ENCODE results near the gene ATRNL1.

ATRNL1 gene

DNA sequence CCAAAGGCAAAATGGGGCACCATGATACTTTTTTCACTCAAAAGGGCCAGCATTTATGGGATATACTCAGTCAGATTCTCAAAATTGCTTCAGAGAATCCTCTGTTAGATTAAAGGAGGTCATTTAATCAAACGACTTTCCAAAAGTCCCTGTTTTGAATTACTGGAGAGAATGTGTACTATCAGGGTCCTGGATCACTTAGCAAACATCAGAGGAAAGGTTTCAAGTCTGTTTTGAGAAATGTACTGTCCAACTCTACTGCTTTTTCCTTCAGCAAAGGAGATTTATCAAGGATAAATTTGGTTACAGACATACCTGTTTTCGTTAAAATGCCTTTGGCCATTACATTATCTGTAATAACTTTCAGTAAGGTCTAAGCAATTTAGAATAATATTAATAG, 838.9 kb downstream of the ATRNL1 start:
- H3K23ac ChIP-seq (ENCODE audit: low read length): no peak overlapping the region
- no peak overlapping the region for H4K8ac ChIP-seq (ENCODE audit: low read depth, low read length)
- H3K18ac ChIP-seq (ENCODE audit: low read length): no peak overlapping the region
- H2BK5ac ChIP-seq (ENCODE audit: low read length): no peak overlapping the region
- no peak overlapping the region for H3K4ac ChIP-seq (ENCODE audit: low read depth, low read length)
- no peak overlapping the region for H3K27ac ChIP-seq (ENCODE audit: low read depth, low read length)
- no peak overlapping the region for H3K9ac ChIP-seq (ENCODE audit: low read length)
- peaks cover 3% of the 10 kb centered on the region for H3K4me1 ChIP-seq (ENCODE audit: control insufficient read depth, low read depth, low read length)
- DNase-seq: no peak
- H3K36me3 ChIP-seq (ENCODE audit: control insufficient read depth, insufficient read depth, low read length): no peaks in the 10 kb centered on the region
- H2AK5ac ChIP-seq (ENCODE audit: low read length): no peak overlapping the region
- H3K27me3 ChIP-seq (ENCODE audit: insufficient read depth, low read length, poor library complexity): peaks cover 1% of the 10 kb centered on the region
- no CpG with 5 or more reads among the region's 2 CpGs for WGBS (ENCODE audit: extremely low coverage, insufficient coverage, low lambda C conversion rate)
- H4K5ac ChIP-seq (ENCODE audit: low read length): no peak overlapping the region
- H3K4me3 ChIP-seq (ENCODE audit: low read length): no peak overlapping the region
- no peaks in the 10 kb centered on the region for H3K79me1 ChIP-seq (ENCODE audit: low read length)
- H2BK120ac ChIP-seq (ENCODE audit: low read depth, low read length): no peak overlapping the region
- no peak overlapping the region for H3K56ac ChIP-seq (ENCODE audit: low read length)
- H3K4me2 ChIP-seq (ENCODE audit: low read length): no peak overlapping the region
- H2BK15ac ChIP-seq (replicated peaks; ENCODE audit: low read depth): no peak overlapping the region
- no peaks in the 10 kb centered on the region for H3K79me2 ChIP-seq (ENCODE audit: control insufficient read depth, insufficient read depth, low read length)

DNA sequence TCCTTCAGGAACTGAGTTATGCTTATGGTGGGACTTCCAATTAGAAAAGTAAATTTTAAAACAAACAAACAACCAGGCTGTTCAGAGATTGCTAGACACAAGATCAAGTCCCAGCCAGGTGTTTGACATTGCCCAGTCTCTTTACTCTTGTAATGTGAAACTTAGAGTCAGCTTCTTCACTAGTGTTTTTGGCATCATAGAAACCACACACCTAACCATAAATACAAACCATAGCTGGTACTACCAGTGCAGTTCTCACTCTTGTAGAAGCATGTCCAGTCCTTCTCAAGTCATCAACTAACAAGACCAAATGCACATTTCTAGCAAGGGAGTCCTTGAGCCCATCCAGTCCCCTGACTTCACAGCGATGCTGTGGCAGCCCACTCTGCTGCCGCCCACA, 839.9 kb downstream of the ATRNL1 start:
- peaks cover 3% of the 10 kb centered on the region for H3K4me1 ChIP-seq (ENCODE audit: control insufficient read depth, low read depth, low read length)
- DNase-seq: no peak
- H4K5ac ChIP-seq (ENCODE audit: low read length): no peak overlapping the region
- no CpG with 5 or more reads among the region's 2 CpGs for WGBS (ENCODE audit: extremely low coverage, insufficient coverage, low lambda C conversion rate)
- H3K27ac ChIP-seq (ENCODE audit: low read depth, low read length): no peak overlapping the region
- no peak overlapping the region for H3K4me3 ChIP-seq (ENCODE audit: low read length)
- no peak overlapping the region for H3K18ac ChIP-seq (ENCODE audit: low read length)
- H3K79me2 ChIP-seq (ENCODE audit: control insufficient read depth, insufficient read depth, low read length): no peaks in the 10 kb centered on the region
- H3K23ac ChIP-seq (ENCODE audit: low read length): no peak overlapping the region
- no peak overlapping the region for H2BK15ac ChIP-seq (replicated peaks; ENCODE audit: low read depth)
- peaks cover 1% of the 10 kb centered on the region for H3K27me3 ChIP-seq (ENCODE audit: insufficient read depth, low read length, poor library complexity)
- H3K4me2 ChIP-seq (ENCODE audit: low read length): no peak overlapping the region
- no peaks in the 10 kb centered on the region for H3K36me3 ChIP-seq (ENCODE audit: control insufficient read depth, insufficient read depth, low read length)
- no peak overlapping the region for H3K4ac ChIP-seq (ENCODE audit: low read depth, low read length)
- H2AK5ac ChIP-seq (ENCODE audit: low read length): no peak overlapping the region
- H3K56ac ChIP-seq (ENCODE audit: low read length): no peak overlapping the region
- no peak overlapping the region for H2BK120ac ChIP-seq (ENCODE audit: low read depth, low read length)
- H4K8ac ChIP-seq (ENCODE audit: low read depth, low read length): no peak overlapping the region
- H3K9ac ChIP-seq (ENCODE audit: low read length): no peak overlapping the region
- no peaks in the 10 kb centered on the region for H3K79me1 ChIP-seq (ENCODE audit: low read length)
- H2BK5ac ChIP-seq (ENCODE audit: low read length): no peak overlapping the region

DNA sequence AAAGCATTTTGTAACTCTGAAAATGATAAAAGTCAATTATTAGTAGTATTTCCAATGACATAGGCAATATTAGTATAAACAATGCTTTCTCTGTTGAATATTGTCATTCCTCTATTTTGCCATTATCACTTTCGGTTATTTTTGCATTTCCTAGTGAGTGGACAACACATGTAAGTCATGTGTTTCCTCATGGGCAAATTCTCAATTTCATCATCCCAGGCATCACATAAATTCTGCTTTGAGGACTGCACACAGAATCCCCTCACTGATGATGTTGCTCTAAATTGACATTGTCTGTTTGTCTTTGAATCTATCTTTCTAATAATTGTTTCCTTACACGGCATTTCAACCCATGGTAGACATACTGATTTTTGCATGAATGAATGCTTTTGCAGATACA, 842.6 kb downstream of the ATRNL1 start:
- Histone ChIP-seq H3K23ac (ENCODE audit: low read length) (no peak overlapping the region), H3K18ac (ENCODE audit: low read length) (no peak overlapping the region), H3K36me3 (ENCODE audit: control insufficient read depth, insufficient read depth, low read length) (no peaks in the 10 kb centered on the region), H2AK5ac (ENCODE audit: low read length) (no peak overlapping the region), H3K4me2 (ENCODE audit: low read length) (no peak overlapping the region), H3K4me3 (ENCODE audit: low read length) (no peak overlapping the region), H3K4me1 (ENCODE audit: control insufficient read depth, low read depth, low read length) (no peaks in the 10 kb centered on the region), H3K56ac (ENCODE audit: low read length) (no peak overlapping the region), H3K27ac (ENCODE audit: low read depth, low read length) (no peak overlapping the region), H3K9ac (ENCODE audit: low read length) (no peak overlapping the region), H2BK15ac (replicated peaks; ENCODE audit: low read depth) (no peak overlapping the region), H2BK120ac (ENCODE audit: low read depth, low read length) (no peak overlapping the region), H4K5ac (ENCODE audit: low read length) (no peak overlapping the region), H3K4ac (ENCODE audit: low read depth, low read length) (no peak overlapping the region), H3K79me1 (ENCODE audit: low read length) (no peaks in the 10 kb centered on the region), H3K27me3 (ENCODE audit: insufficient read depth, low read length, poor library complexity) (no peaks in the 10 kb centered on the region), H3K79me2 (ENCODE audit: control insufficient read depth, insufficient read depth, low read length) (no peaks in the 10 kb centered on the region), H2BK5ac (ENCODE audit: low read length) (no peak overlapping the region), H4K8ac (ENCODE audit: low read depth, low read length) (no peak overlapping the region)
- no peak for DNase-seq
- no CpG with 5 or more reads among the region's 2 CpGs for WGBS (ENCODE audit: extremely low coverage, insufficient coverage, low lambda C conversion rate)

DNA sequence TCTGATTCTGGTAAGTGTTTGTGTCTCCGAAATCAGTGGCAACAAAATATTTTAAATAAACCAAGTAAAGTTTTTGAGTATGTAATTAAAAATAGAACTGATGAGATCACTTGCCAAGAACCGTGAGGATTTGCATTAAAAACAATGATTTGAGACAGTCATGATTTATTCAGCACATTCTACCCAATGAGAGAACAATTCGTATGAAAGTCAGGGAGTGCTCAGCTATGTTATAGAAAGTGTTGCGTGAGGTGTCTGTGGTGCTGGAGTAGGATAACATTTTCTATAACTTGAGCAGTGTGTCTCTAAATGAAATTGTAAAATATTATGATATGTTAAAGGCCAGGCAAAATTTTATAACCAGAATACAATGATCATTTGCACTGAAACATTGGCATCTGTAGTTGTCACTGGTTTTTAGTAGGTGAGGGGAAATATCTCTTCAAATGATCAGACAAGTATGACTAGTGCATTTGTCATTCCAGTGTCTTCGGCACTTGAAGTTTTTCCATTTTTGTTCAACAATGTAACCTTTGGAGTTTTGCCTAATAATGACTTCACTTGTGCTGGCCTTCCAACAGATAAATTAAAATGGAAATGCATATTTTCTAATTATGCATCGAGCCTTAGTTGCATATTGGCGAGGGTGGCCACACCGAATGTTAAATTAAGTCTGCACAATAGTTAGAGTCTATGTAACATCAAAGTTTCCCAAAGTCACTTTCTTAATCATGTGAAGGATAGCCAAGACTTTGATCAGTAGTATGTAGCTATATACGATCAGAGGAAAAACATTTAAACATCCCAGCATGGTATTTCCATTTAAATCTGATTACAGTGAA, 844.0 kb downstream of the ATRNL1 start:
- Histone ChIP-seq H3K4ac (ENCODE audit: low read depth, low read length) (no peak overlapping the region), H3K79me1 (ENCODE audit: low read length) (no peaks in the 10 kb centered on the region), H2BK120ac (ENCODE audit: low read depth, low read length) (no peak overlapping the region), H3K4me3 (ENCODE audit: low read length) (no peak overlapping the region), H4K8ac (ENCODE audit: low read depth, low read length) (no peak overlapping the region), H3K23ac (ENCODE audit: low read length) (no peak overlapping the region), H3K4me2 (ENCODE audit: low read length) (no peak overlapping the region), H3K27me3 (ENCODE audit: insufficient read depth, low read length, poor library complexity) (no peaks in the 10 kb centered on the region), H3K4me1 (ENCODE audit: control insufficient read depth, low read depth, low read length) (no peaks in the 10 kb centered on the region), H4K5ac (ENCODE audit: low read length) (no peak overlapping the region), H3K27ac (ENCODE audit: low read depth, low read length) (no peak overlapping the region), H3K79me2 (ENCODE audit: control insufficient read depth, insufficient read depth, low read length) (no peaks in the 10 kb centered on the region), H2AK5ac (ENCODE audit: low read length) (no peak overlapping the region), H3K36me3 (ENCODE audit: control insufficient read depth, insufficient read depth, low read length) (no peaks in the 10 kb centered on the region), H3K56ac (ENCODE audit: low read length) (no peak overlapping the region), H2BK15ac (replicated peaks; ENCODE audit: low read depth) (no peak overlapping the region), H3K18ac (ENCODE audit: low read length) (no peak overlapping the region), H3K9ac (ENCODE audit: low read length) (no peak overlapping the region), H2BK5ac (ENCODE audit: low read length) (no peak overlapping the region)
- no peak for DNase-seq
- 100% methylated on average over 1 of the region's 9 CpGs for WGBS (ENCODE audit: extremely low coverage, insufficient coverage, low lambda C conversion rate)

DNA sequence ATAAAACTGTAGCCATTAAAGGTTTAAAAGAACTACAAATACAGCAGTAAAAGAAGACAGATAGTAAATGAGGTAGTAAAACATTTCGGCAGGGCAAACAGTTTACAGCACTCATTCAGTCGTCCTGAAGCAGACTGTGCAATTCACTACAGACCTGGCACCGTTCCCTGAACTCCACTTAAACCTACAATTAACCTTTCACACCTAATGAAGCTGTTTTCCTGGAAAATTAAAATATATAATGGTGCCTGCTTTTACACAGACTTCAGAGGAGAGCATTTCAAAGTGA, 844.5 kb downstream of the ATRNL1 start:
- Histone ChIP-seq H3K27me3 (ENCODE audit: insufficient read depth, low read length, poor library complexity) (no peaks in the 10 kb centered on the region), H3K4me2 (ENCODE audit: low read length) (no peak overlapping the region), H3K56ac (ENCODE audit: low read length) (no peak overlapping the region), H3K27ac (ENCODE audit: low read depth, low read length) (no peak overlapping the region), H4K5ac (ENCODE audit: low read length) (no peak overlapping the region), H3K79me1 (ENCODE audit: low read length) (no peaks in the 10 kb centered on the region), H3K79me2 (ENCODE audit: control insufficient read depth, insufficient read depth, low read length) (no peaks in the 10 kb centered on the region), H4K8ac (ENCODE audit: low read depth, low read length) (no peak overlapping the region), H3K18ac (ENCODE audit: low read length) (no peak overlapping the region), H3K4me1 (ENCODE audit: control insufficient read depth, low read depth, low read length) (no peaks in the 10 kb centered on the region), H2BK120ac (ENCODE audit: low read depth, low read length) (no peak overlapping the region), H3K9ac (ENCODE audit: low read length) (no peak overlapping the region), H3K4ac (ENCODE audit: low read depth, low read length) (no peak overlapping the region), H3K23ac (ENCODE audit: low read length) (no peak overlapping the region), H2BK15ac (replicated peaks; ENCODE audit: low read depth) (no peak overlapping the region), H3K4me3 (ENCODE audit: low read length) (no peak overlapping the region), H2AK5ac (ENCODE audit: low read length) (no peak overlapping the region), H3K36me3 (ENCODE audit: control insufficient read depth, insufficient read depth, low read length) (no peaks in the 10 kb centered on the region), H2BK5ac (ENCODE audit: low read length) (no peak overlapping the region)
- DNase-seq: no peak
- WGBS (ENCODE audit: extremely low coverage, insufficient coverage, low lambda C conversion rate): no CpG with 5 or more reads among the region's 3 CpGs

All from mesendoderm (in vitro differentiated cells).